OCI-LY7 (cell line): ENCODE results near the gene CBLL2.

Source experiments
- EZH2phosphoT487 ChIP-seq: fragments of 200-600 bp; sonication (generic); IDR thresholded peaks from 2 replicates; pipeline ENCODE4 v1.6.1; 2018; ENCODE audit warnings: low read depth, borderline replicate concordance, mild to moderate bottlenecking, mixed run types, antibody characterized with exemption, low read length, moderate library complexity, mixed read lengths
- TF ChIP-seq, protein P1 (sequence below): fragments of 200-600 bp; sonication (generic); conservative IDR thresholded peaks from 2 replicates; pipeline ENCODE4 v1.5.1; 2014; ENCODE audit warnings: mild to moderate bottlenecking, antibody characterized with exemption, low read length, moderate library complexity, mixed read lengths

- TF ChIP-seq, protein P1, sequence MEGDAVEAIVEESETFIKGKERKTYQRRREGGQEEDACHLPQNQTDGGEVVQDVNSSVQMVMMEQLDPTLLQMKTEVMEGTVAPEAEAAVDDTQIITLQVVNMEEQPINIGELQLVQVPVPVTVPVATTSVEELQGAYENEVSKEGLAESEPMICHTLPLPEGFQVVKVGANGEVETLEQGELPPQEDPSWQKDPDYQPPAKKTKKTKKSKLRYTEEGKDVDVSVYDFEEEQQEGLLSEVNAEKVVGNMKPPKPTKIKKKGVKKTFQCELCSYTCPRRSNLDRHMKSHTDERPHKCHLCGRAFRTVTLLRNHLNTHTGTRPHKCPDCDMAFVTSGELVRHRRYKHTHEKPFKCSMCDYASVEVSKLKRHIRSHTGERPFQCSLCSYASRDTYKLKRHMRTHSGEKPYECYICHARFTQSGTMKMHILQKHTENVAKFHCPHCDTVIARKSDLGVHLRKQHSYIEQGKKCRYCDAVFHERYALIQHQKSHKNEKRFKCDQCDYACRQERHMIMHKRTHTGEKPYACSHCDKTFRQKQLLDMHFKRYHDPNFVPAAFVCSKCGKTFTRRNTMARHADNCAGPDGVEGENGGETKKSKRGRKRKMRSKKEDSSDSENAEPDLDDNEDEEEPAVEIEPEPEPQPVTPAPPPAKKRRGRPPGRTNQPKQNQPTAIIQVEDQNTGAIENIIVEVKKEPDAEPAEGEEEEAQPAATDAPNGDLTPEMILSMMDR: no peak
- TF ChIP-seq EZH2phosphoT487: no peak
Observed at GRCh38 chrX:22273714-22274317, 1.1 kb downstream of the CBLL2 start.
